HEK293 (cell line): ENCODE data around the gene TAOK3.

ENCODE experiments used
- CTCF ChIA-PET: fragments of 350-600 bp; formaldehyde crosslinking; extraction: SDS; loops from one replicate; lab custom pipeline; 2021; ENCODE audit warnings: antibody characterized with exemption; lab: Yijun Ruan, JAX
- POLR2A ChIA-PET: fragments of 300-600 bp; formaldehyde crosslinking; extraction: SDS; loops from one replicate; lab custom pipeline; 2020; ENCODE audit warnings: antibody characterized with exemption, inconsistent platforms; lab: Yijun Ruan, JAX
- H3K27ac ChIP-seq: fragments of 200-500 bp; sonication (Bioruptor generic); 2 replicates; pipeline ENCODE4 v1.5.1; 2014; ENCODE audit warnings: low read depth, low read length, control low read depth, inconsistent platforms; ENCODE audit errors: extremely low read depth
- H3K36me3 ChIP-seq, 2 experiments: fragments of 200-500 bp in 1 of 2; sonication (Bioruptor generic) in 1 of 2; 1 replicate in 1 of 2; 2 replicates in 1 of 2; pipeline ENCODE4 v1.5.1; 2014 to 2017; ENCODE audit warnings: inconsistent platforms in 2 of 2, low read length in 2 of 2; ENCODE audit not compliant: control insufficient read depth in 2 of 2, insufficient read depth in 1 of 2
- H3K4me1 ChIP-seq: fragments of 200-500 bp; sonication (Bioruptor generic); 2 replicates; pipeline ENCODE4 v1.5.1; 2014; ENCODE audit warnings: mild to moderate bottlenecking, low read length, inconsistent platforms; ENCODE audit not compliant: control insufficient read depth, insufficient read depth
- H3K4me3 ChIP-seq: 2 replicates; pipeline ENCODE4 v1.5.1; 2011; ENCODE audit warnings: low read depth, mild to moderate bottlenecking, control low read depth, low read length, moderate library complexity
- H3K9me3 ChIP-seq: fragments of 200-500 bp; sonication (Bioruptor generic); 2 replicates; pipeline ENCODE4 v1.5.1; 2014; ENCODE audit warnings: low read depth, low read length, inconsistent platforms; ENCODE audit not compliant: control insufficient read depth, insufficient read depth
- GFI1B ChIP-seq: fragments of 450-650 bp; formaldehyde crosslinking; IDR thresholded peaks from 2 replicates; pipeline ENCODE4 v1.5.1; 2016; ENCODE audit warnings: missing biosample characterization, missing genetic modification characterization
- HOXD13 ChIP-seq: sonication (generic); formaldehyde crosslinking; IDR thresholded peaks from 2 replicates; pipeline ENCODE4 v1.8.0; 2022; ENCODE audit warnings: missing genetic modification reagents, borderline replicate concordance
- PATZ1 ChIP-seq: fragments of 450-650 bp; formaldehyde crosslinking; IDR thresholded peaks from 2 replicates; pipeline ENCODE4 v1.5.1; 2016; ENCODE audit warnings: missing biosample characterization, missing genetic modification characterization
- PRDM1 ChIP-seq: fragments of 450-650 bp; formaldehyde crosslinking; IDR thresholded peaks from 2 replicates; pipeline ENCODE4; 2016; ENCODE audit warnings: missing biosample characterization, missing genetic modification characterization
- PRDM4 ChIP-seq: fragments of 450-650 bp; formaldehyde crosslinking; IDR thresholded peaks from 2 replicates; pipeline ENCODE4 v1.5.1; 2017; ENCODE audit warnings: missing biosample characterization, missing genetic modification characterization
- ZBTB1 ChIP-seq: fragments of 450-650 bp; formaldehyde crosslinking; IDR thresholded peaks from 2 replicates; pipeline ENCODE4 v1.5.1; 2016; ENCODE audit warnings: missing biosample characterization, missing genetic modification characterization
- ZNF155 ChIP-seq: fragments of 450-650 bp; formaldehyde crosslinking; IDR thresholded peaks from 2 replicates; pipeline ENCODE4 v1.5.1; 2016; ENCODE audit warnings: missing biosample characterization, missing genetic modification characterization
- ZNF654 ChIP-seq: fragments of 450-650 bp; formaldehyde crosslinking; IDR thresholded peaks from 2 replicates; pipeline ENCODE4 v1.5.1; 2016; ENCODE audit warnings: low read depth, missing biosample characterization, missing genetic modification characterization
- ZNF664 ChIP-seq: fragments of 450-650 bp; formaldehyde crosslinking; IDR thresholded peaks from 2 replicates; pipeline ENCODE4 v1.5.1; 2016; ENCODE audit warnings: missing biosample characterization, missing genetic modification characterization
- TF ChIP-seq, protein P1 (sequence below): fragments of 450-650 bp; formaldehyde crosslinking; IDR thresholded peaks from 2 replicates; pipeline ENCODE4 v1.5.1; 2016; ENCODE audit warnings: missing biosample characterization, missing genetic modification characterization
- TF ChIP-seq, protein P2 (sequence below): fragments of 450-650 bp; formaldehyde crosslinking; IDR thresholded peaks from 2 replicates; pipeline ENCODE4 v1.5.1; 2016; ENCODE audit warnings: missing biosample characterization, missing genetic modification characterization

Gene TAOK3

GRCh38 chr12:118175823-118176447 is 196.8 kb downstream of the TAOK3 start (continued):
- no peak for TF ChIP-seq GFI1B (tag by site-specific recombination)

- Histone ChIP-seq H3K27ac (no peak overlapping the region), H3K4me3 (no peak overlapping the region), H3K4me1 (no peaks in the 10 kb centered on the region), H3K9me3 (no peaks in the 10 kb centered on the region), H3K36me3 (peaks cover 0 to 19% of the 10 kb centered on the region in 2 experiments; a peak in 1 of 3 replicates)
- no peak for TF ChIP-seq ZNF155 (tag by site-specific recombination)
- TF ChIP-seq HOXD13 (CRISPR knock-in tag): no peak
- TF ChIP-seq ZBTB1 (tag by site-specific recombination): no peak
- TF ChIP-seq PRDM1: no peak
- no peak for TF ChIP-seq PATZ1 (tag by site-specific recombination)
- TF ChIP-seq, protein P1, sequence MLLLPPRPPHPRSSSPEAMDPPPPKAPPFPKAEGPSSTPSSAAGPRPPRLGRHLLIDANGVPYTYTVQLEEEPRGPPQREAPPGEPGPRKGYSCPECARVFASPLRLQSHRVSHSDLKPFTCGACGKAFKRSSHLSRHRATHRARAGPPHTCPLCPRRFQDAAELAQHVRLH: no peak
- ChIA-PET POLR2A (interaction anchor here (1.2 kb wide), 1 partner anchor 209 kb away, joined by 3 read pairs; no protein-coding TSS in a partner anchor), CTCF (interaction anchor here (0.6 to 9.1 kb wide), 6 partner anchors 15 to 1278 kb away, joined by 3 to 87 read pairs (median 4); partner anchors contain the start of gene SUDS3)
Observed at GRCh38 chr12:118166946-118167345, 205.8 kb downstream of the TAOK3 start.

- TF ChIP-seq ZNF664 (peak; percentile 35; the same call in 1 of the 2 replicates), PRDM4 (tag by site-specific recombination) (no peak), ZNF155 (tag by site-specific recombination) (no peak), ZNF654 (tag by site-specific recombination) (peak; percentile 50)
- TF ChIP-seq, protein P2, sequence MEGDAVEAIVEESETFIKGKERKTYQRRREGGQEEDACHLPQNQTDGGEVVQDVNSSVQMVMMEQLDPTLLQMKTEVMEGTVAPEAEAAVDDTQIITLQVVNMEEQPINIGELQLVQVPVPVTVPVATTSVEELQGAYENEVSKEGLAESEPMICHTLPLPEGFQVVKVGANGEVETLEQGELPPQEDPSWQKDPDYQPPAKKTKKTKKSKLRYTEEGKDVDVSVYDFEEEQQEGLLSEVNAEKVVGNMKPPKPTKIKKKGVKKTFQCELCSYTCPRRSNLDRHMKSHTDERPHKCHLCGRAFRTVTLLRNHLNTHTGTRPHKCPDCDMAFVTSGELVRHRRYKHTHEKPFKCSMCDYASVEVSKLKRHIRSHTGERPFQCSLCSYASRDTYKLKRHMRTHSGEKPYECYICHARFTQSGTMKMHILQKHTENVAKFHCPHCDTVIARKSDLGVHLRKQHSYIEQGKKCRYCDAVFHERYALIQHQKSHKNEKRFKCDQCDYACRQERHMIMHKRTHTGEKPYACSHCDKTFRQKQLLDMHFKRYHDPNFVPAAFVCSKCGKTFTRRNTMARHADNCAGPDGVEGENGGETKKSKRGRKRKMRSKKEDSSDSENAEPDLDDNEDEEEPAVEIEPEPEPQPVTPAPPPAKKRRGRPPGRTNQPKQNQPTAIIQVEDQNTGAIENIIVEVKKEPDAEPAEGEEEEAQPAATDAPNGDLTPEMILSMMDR (tag by site-specific recombination): peak; percentile 44; the same call in 1 of the 2 replicates
- TF ChIP-seq, all 188 proteins: peak for 3
- Histone ChIP-seq H3K4me3 (no peak overlapping the region), H3K36me3 (peaks cover 0 to 27% of the 10 kb centered on the region in 2 experiments; a peak in 1 of 3 replicates), H3K9me3 (no peaks in the 10 kb centered on the region), H3K27ac (no peak overlapping the region), H3K4me1 (no peaks in the 10 kb centered on the region)
- POLR2A ChIA-PET: interaction anchor here (0.6 kb wide), 1 partner anchor 10 kb away, joined by 3 read pairs; no protein-coding TSS in a partner anchor
- CTCF ChIA-PET: interaction anchor here (0.6 to 9.1 kb wide), 19 partner anchors 9 to 1484 kb away, joined by 3 to 87 read pairs (median 4); partner anchors contain the start of genes SUDS3 and TAOK3
Observed at GRCh38 chr12:118164798-118165486, 207.8 kb downstream of the TAOK3 start.
